Thyroid gland (tissue), 4 donors: ENCODE data around the gene SYNDIG1L.

ENCODE experiments used
- POLR2A ChIP-seq, 2 donors: fragments of 450-650 bp; IDR thresholded peaks; one replicate each; pipeline ENCODE4 v1.6.1; 2017; ENCODE audit warnings: antibody characterized with exemption in 2 of 2, mild to moderate bottlenecking in 2 of 2, moderate library complexity in 1 of 2
- TF ChIP-seq, protein P1 (sequence below), 6 experiments: fragments of 200-600 bp in 3 of 6; fragments of 450-650 bp in 3 of 6; sonication (generic) in 3 of 6; IDR thresholded peaks; one replicate each; pipeline ENCODE4 v1.5.1; 2016 to 2019; ENCODE audit warnings: antibody characterized with exemption in 6 of 6, mild to moderate bottlenecking in 2 of 6, inconsistent platforms in 1 of 6, moderate library complexity in 1 of 6

- no peak for TF ChIP-seq POLR2A (IDR thresholded peaks at IDR 0.05)
- TF ChIP-seq, protein P1, sequence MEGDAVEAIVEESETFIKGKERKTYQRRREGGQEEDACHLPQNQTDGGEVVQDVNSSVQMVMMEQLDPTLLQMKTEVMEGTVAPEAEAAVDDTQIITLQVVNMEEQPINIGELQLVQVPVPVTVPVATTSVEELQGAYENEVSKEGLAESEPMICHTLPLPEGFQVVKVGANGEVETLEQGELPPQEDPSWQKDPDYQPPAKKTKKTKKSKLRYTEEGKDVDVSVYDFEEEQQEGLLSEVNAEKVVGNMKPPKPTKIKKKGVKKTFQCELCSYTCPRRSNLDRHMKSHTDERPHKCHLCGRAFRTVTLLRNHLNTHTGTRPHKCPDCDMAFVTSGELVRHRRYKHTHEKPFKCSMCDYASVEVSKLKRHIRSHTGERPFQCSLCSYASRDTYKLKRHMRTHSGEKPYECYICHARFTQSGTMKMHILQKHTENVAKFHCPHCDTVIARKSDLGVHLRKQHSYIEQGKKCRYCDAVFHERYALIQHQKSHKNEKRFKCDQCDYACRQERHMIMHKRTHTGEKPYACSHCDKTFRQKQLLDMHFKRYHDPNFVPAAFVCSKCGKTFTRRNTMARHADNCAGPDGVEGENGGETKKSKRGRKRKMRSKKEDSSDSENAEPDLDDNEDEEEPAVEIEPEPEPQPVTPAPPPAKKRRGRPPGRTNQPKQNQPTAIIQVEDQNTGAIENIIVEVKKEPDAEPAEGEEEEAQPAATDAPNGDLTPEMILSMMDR (IDR thresholded peaks at IDR 0.05) = no peak
Observed at GRCh38 chr14:74438351-74438915, 12.4 kb upstream of the SYNDIG1L start.
